SH-SY5Y (cell line): Measurements from ENCODE around the gene PTGES.

Experiments
- GATA2 ChIP-seq: IDR thresholded peaks from 2 replicates; pipeline ENCODE4 v1.6.1; 2011; ENCODE audit warnings: mild to moderate bottlenecking, low read depth, low read length
- GATA3 ChIP-seq: IDR thresholded peaks from 2 replicates; pipeline ENCODE4 v1.6.1; 2011; ENCODE audit warnings: low read depth, mild to moderate bottlenecking, low read length, moderate library complexity

GRCh38 chr9:129779560-129780190 is 26.8 kb upstream of the PTGES start:
- TF ChIP-seq GATA3 (no peak), GATA2 (no peak)
